Left forelimb (tissue), 1 donor: ENCODE data around the gene MTMR4.
"Not testable (repeated sequence)": the region's sequence is repeated elsewhere in the genome, so short reads cannot be mapped to it uniquely, and the experiment has no call there.

ENCODE experiments used
- DNase-seq: peaks from one replicate; pipeline ENCODE4 v3.0.0-alpha.2; 2018; ENCODE audit warnings: low spot score

The MTMR4 gene

DNA sequence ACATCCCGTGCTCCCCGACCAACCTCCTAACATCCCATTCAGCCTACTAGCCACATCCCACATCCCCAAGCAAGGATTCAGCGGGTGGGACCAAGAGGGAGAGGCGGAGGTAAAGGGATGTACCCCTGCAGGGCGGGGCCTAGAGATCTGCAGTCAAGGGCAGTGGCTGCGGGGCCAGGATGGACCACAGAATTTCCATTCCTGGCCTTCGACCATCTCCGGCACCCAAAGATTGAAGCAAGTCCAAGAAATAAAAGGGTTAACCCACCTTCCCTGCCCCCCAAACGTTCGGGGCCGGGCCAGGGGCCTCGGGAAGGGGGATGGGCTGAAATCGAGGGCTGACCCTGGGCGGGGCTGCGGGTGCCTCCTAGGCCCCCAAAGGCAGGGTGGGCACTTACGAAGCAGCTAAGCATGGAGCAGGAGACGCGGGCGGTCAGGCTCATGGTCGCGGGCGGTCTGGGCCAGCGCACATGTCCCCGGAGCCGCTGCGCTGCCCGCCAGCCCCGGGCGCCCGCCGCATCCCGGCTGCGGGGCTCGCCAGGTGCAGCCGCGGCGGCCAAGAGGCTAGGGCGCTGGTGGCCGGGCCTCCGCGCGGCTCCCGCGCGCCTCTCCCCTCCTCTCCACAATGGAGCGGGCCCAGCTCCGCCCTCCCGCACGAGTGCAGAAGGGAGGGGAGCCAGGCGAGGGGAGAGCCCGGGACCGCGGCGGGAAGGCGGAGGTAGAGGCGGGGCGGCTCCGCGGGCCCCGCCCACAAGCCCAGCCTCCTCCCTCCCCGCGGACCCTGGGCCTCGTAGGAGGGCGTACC is at the start of gene MTMR4:
MTMR4 (minus strand) TSS at position 674 of the 805 bp plus-strand sequence; CDS start at position 443, 231 bp downstream.
- peak; percentile 79 for DNase-seq

- DNase-seq = no peak
Measured at GRCh38 chr17:58560511-58560910, 46.1 kb upstream of the MTMR4 start.

DNA sequence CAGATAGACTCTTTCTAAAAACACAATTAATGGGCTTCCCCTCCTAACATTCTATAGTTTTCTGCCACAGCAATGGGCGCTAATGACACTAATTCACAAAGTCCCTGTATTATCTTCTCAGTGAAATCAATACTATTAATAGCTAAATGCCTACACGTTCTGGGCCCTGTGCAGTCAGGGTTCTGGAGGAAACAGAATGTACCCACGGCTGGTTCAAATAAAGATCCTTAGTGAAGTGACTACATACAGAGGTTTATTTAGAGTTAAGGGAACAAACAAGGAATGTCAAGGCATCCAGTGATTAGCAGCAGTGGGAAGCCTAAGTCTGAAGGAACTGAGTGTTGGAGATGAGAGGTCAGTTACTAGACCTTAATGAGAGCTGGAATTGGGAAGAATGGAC is 43.5 kb upstream of the MTMR4 start:
- no peak for DNase-seq

DNA sequence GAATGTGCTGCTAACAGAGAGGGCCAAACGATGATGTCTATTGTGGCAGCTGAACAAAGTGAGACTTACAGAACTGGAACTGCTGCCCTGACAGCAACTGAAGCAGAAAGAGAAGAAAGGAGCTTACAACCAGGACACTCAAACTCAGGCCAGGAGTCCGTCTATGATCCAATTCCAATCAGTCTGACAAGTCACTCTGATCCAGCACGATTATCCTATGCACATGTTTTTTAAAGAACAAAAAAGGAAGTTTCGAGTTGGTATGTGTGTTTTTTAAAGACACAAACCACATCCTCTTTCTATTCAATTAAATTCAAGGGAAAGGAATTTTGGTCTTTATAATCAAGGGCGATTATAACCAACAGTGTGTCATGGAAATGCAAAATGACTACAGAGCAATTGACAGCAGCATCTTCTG is 42.4 kb upstream of the MTMR4 start:
- DNase-seq = no peak

DNA sequence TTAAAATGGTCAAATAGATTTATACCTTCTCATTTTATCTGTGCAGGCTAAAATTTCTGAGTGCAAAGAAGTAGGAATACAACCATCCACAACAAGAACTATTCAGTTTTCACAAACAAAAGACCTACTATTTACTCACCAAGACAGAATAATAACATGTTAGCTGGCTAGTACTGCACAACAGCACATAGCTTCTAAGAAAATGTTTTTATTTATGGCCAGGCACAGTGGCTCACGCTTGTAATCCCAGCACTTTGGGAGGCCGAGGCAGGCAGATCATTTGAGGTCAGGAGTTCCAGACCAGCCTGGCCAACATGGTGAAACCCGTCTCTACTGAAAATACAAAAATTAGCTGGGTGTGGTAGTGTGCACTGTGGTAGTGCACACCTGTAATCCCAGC is 40.7 kb upstream of the MTMR4 start:
- not testable (repeated sequence) for DNase-seq

GRCh38 chr17:58541249-58541648 is 26.8 kb upstream of the MTMR4 start:
- DNase-seq = no peak

- no peak for DNase-seq
Measured at GRCh38 chr17:58539698-58540097, 25.3 kb upstream of the MTMR4 start.

DNA sequence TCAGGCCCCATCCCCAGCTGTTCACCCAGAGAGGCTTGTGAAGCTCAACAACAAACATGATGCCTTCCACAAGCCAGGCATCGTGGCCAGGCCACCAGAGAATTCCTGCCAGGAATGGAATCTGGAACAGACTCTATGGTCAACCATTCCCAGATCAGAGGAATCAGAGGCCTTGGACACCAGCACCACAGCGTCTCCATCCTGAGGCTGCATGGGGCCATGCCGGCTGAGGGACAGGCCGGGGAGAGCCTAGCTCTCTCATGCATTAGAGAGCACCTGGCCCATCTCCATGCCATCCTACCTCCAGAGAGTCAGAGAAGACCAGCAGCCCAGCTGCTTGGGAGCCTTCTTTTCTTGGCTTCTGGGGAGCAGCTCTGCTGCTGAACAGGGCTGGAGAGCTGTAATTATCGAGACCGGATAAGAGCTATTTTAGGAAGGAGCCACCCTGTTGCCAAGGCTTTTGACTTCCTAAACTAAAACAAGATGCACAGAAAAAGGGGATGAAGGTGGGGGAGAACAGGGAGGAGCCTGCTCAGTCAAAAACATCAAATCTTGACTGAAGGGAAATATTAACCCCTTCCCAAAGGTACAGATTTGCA is 24.5 kb upstream of the MTMR4 start:
- no peak for DNase-seq

- DNase-seq = no peak
Measured at GRCh38 chr17:58537266-58537665, 22.8 kb upstream of the MTMR4 start.

DNA sequence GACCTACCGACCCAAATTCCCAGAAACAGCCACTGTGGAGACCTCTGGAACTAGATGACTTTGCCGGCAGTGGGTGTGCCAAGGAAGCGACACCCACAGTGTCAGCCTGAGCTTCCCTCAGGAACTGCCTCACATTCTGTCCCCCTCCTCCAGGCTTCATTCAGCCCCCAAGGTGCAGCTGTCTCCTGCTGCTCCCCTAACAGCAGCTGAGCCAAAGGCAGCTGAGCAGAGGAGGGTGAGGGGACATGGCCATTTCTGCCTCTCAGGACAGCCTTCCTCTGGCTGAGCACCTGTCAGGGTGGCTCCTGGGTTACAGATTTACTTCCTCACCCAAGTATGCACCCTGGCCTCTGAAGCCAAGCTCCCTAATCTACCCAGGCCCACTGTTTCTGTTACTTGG is 22.1 kb upstream of the MTMR4 start:
- no peak for DNase-seq

GRCh38 chr17:58535431-58535830 is 21.0 kb upstream of the MTMR4 start:
- DNase-seq = no peak

GRCh38 chr17:58534901-58535421 is 20.5 kb upstream of the MTMR4 start:
- no peak for DNase-seq

DNA sequence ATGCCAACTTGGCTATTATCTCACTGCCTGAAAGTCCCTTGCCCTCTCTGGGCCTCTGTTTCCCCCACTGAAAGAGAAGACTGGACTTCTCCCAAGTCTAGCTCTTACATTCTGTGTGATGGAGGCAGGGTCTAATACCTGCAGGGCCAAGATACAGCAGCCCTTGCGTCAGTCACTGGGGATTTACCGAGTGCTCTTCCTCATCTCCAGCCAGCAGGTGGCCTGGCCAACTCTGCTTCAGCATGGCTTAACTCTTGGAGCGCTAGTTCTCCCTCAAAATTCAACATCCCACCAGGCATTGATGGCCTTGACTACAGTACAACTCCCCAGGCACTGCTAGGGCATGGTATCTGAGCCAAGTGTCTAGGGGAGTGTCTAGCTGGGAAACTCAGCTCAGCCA is 19.9 kb upstream of the MTMR4 start:
- no peak for DNase-seq

GRCh38 chr17:58533616-58534188 is 19.3 kb upstream of the MTMR4 start:
- DNase-seq = no peak

- no peak for DNase-seq
Measured at GRCh38 chr17:58532555-58532951, 18.1 kb upstream of the MTMR4 start.

- no peak for DNase-seq
Measured at GRCh38 chr17:58531661-58532554, 17.5 kb upstream of the MTMR4 start.

DNA sequence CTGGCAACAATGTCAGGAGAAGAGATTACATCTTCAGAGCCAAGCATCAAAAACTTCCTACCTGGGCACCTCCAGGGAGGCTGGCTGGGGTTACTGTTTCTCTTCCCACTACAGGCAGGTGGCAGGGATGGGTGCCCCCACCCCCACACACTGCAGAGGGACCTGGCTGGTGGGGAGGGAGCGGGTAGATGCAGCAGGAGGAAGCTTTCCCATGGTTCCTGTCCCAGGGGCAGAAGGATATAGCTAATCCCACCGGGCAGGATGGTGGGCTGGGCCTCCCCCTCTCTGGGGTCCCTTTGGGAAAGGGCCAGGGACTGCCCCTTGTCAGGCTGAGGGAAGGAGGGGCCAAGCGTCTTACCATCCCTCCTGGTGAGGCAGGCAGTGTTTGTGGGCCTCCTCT is 16.7 kb upstream of the MTMR4 start:
- DNase-seq = no peak

GRCh38 chr17:58530655-58531054 is 16.2 kb upstream of the MTMR4 start:
- DNase-seq = no peak

- no peak for DNase-seq
Measured at GRCh38 chr17:58529275-58529674, 14.8 kb upstream of the MTMR4 start.

GRCh38 chr17:58528443-58528842 is 14.0 kb upstream of the MTMR4 start:
- no peak for DNase-seq

- no peak for DNase-seq
Measured at GRCh38 chr17:58527949-58528348, 13.5 kb upstream of the MTMR4 start.

- DNase-seq = no peak
Measured at GRCh38 chr17:58527306-58527705, 12.9 kb upstream of the MTMR4 start.
